ENCODE data around the gene ZNF670. TPM values are rescaled to one million over a fixed set of nuclear protein-coding genes. Genes with fewer than 3 reads are reported as not detected.

The ZNF670 gene
- total and polyA plus RNA-seq, 4 donors: 0.74 to 2.3 (median 1.4) TPM

DNA sequence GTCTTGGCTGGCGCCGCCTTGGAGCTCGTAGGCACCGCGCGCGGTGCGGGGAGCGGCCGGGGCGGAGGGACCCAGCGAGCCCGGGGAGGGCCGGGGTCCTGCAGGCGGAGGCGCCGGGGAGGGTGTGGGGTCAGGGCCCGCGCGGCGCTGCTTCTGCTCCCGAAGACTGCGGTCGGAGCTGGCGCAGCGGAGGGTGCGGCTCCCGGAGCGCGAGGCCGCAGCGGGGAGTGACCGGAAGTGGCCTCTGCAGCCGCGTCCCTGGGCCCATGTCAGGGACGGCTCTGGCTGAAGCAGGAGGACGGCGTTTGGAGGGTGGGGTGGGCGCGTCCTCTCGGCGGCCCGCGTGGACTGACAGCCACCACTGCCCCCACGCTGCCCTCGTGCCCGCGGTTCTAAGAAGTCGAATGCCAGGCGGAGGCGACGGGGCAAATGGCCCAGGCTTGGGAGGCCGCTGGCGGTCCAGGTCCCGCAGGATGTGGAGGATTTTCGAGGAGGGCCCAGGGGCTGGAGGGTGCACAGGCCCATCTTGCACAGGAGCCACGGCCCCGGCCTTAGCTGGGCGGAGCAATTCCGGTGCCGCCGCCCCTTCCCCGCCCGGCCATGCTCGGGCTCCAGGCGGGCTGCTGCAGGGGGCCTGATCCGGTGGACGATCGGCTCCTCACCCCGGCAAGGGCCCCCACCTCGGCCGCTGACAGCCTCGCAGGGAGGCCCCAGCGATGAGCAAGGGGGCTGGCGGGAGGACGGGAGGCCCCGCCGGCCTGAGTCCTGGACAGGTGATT lies 33.3 kb upstream of the ZNF670 start:
- H3K9ac ChIP-seq (ENCODE audit: low read depth in 1 of 2, low read length in 2 of 2): peak overlapping the region in 1 of 2 donors; percentile 47
- H3K9me3 ChIP-seq (ENCODE audit: control insufficient read depth in 4 of 4, low read length in 3 of 4): no peaks in the 10 kb centered on the region
- peaks cover 0 to 24% (median 17%) of the 10 kb centered on the region in 4 donors for H3K4me1 ChIP-seq (ENCODE audit: control insufficient read depth in 4 of 4, insufficient read depth in 4 of 4, low read length in 3 of 4)
- peak; percentile 56 for DNase-seq (ENCODE audit: low spot score)
- no peaks in the 10 kb centered on the region for H3K27me3 ChIP-seq (ENCODE audit: control insufficient read depth in 4 of 4, insufficient read depth in 4 of 4, low read length in 3 of 4)
- H3K4me3 ChIP-seq (ENCODE audit: low read depth in 1 of 3, low read length in 3 of 3): peak overlapping the region; percentile 50 to 92 (median 72)
- H3K36me3 ChIP-seq (ENCODE audit: control insufficient read depth in 4 of 4, insufficient read depth in 3 of 4, low read depth in 1 of 4, low read length in 3 of 4): no peaks in the 10 kb centered on the region
- TF ChIP-seq NR2F2 (IDR thresholded peaks at IDR 0.05) (no peak), SP1 (IDR thresholded peaks at IDR 0.05) (no peak), MAX (IDR thresholded peaks at IDR 0.05) (no peak), YY1 (IDR thresholded peaks at IDR 0.05) (peak; percentile 68), HNF4A (conservative IDR thresholded peaks at IDR 0.05) (no peak), REST (IDR thresholded peaks at IDR 0.05) (no peak), FOXA2 (IDR thresholded peaks at IDR 0.05) (no peak), FOXA1 (IDR thresholded peaks at IDR 0.05) (no peak), HNF4G (IDR thresholded peaks at IDR 0.05) (no peak), GABPA (IDR thresholded peaks at IDR 0.05 in 1 of 2, conservative IDR thresholded peaks at IDR 0.05 in 1 of 2) (peak in 1 of 2 donors; percentile 76), RAD21 (IDR thresholded peaks at IDR 0.05) (no peak), RXRA (IDR thresholded peaks at IDR 0.05) (no peak), JUND (IDR thresholded peaks at IDR 0.05) (no peak), TAF1 (conservative IDR thresholded peaks at IDR 0.05) (no peak), CTCF (IDR thresholded peaks at IDR 0.05; ENCODE audit: low read depth, low read length, missing input control) (no peak), ZBTB33 (IDR thresholded peaks at IDR 0.05) (no peak)
- TF ChIP-seq, protein P1, sequence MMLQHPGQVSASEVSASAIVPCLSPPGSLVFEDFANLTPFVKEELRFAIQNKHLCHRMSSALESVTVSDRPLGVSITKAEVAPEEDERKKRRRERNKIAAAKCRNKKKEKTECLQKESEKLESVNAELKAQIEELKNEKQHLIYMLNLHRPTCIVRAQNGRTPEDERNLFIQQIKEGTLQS (IDR thresholded peaks at IDR 0.05): no peak
- H3K27ac ChIP-seq (ENCODE audit: low read depth in 1 of 2, low read length in 2 of 2): peak overlapping the region; percentile 22 to 65
- 5% methylated on average over 78 of the region's 78 CpGs for WGBS

Measured in liver (tissue), 9 donors.